ENCODE data around the gene ELMO1.

DNA sequence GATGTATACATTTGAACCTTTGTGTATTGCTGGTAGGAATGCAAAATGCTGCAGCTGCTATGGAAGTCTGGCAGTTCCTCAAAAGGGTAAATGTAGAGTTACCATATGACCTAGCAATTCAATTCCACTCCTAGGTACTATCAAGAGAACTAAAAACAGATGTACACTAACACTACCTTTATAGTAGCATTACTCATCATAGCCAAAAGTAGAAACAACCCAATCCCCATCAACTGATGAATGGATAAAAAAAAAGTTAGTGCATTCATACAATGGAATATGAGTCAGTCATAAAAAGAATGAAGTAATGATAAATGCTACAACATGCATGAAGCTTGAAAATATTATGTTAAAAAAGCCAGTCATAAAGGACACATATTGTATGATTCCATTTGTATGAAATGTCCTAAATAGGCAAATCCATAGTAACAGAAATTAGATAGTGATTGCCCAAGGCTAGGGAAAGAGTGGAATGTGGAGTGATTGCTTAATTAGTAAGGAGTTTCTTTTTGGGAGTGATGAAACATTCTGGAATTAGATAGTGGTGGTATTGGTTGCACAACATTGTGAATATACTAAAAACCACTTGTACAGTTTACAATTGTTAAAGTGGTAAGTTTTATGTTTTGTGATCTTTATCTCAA lies 628.0 kb downstream of the ELMO1 start:
- TF ChIP-seq POLR2A (IDR thresholded peaks at IDR 0.05; ENCODE audit: low read length) (no peak), GATA1 (IDR thresholded peaks at IDR 0.05; ENCODE audit: low read depth, low read length) (no peak)
